Skeletal muscle satellite cell (primary cell): ENCODE results near the gene FNDC7.
"Not testable (repeated sequence)": the region's sequence is repeated elsewhere in the genome, so short reads cannot be mapped to it uniquely, and the experiment has no call there.

ENCODE experiments used
- H3K27me3 ChIP-seq: 2 replicates; pipeline ENCODE4 v1.7.0; 2013; ENCODE audit warnings: low read length; ENCODE audit not compliant: control insufficient read depth, insufficient read depth
- H3K36me3 ChIP-seq: 2 replicates; pipeline ENCODE4 v1.7.0; 2013; ENCODE audit warnings: mild to moderate bottlenecking, control low read depth, low read length; ENCODE audit not compliant: insufficient read depth
- H3K4me1 ChIP-seq: 2 replicates; pipeline ENCODE4 v1.7.0; 2013; ENCODE audit warnings: low read length; ENCODE audit not compliant: control insufficient read depth, insufficient read depth
- H3K4me2 ChIP-seq: 2 replicates; pipeline ENCODE4 v1.7.0; 2013; ENCODE audit warnings: mild to moderate bottlenecking, low read length
- H3K4me3 ChIP-seq: 2 replicates; pipeline ENCODE4 v1.7.0; 2013; ENCODE audit warnings: low read length
- H3K9ac ChIP-seq: 2 replicates; pipeline ENCODE4 v1.7.0; 2013; ENCODE audit warnings: mild to moderate bottlenecking, low read depth, low read length, moderate library complexity
- H3K9me3 ChIP-seq: replicated peaks from 2 replicates; pipeline ENCODE4 v1.7.0; 2013; ENCODE audit warnings: mild to moderate bottlenecking, control low read depth, low read length

The FNDC7 gene

DNA sequence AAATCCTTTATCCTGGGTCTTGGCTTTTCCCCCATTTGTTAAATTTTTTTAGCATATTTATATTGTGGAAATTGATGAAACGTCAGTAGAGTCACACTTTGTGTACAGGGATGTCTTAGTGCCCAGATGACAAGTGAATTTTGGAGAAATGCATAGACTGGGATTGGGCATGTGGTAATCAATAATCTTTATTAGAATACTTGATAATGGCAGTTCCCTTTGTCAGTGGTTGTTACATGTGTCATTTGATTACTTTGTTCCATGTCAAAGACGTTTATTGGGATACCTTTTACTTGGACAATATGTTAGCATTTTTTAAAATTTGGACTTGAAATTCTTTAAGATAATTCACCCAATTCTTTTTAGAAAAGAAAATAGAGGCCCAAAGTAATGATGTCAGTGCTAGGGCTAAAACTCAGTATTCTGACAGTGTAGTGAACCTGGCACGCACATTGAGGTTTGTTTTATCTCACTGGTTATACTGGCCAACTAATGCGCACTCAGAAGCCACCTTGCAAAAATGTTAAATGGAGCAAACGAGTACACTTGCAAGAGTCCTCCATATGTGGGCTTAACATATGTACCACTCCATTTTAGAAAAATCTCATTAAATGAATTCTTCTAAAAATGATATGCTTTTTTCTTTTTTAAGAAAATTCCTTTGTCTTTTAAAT is 11.4 kb upstream of the FNDC7 start:
- H3K4me2 ChIP-seq = no peak overlapping the region
- no peak overlapping the region for H3K4me3 ChIP-seq
- H3K9ac ChIP-seq = no peak overlapping the region
- H3K36me3 ChIP-seq = peaks cover 60% of the 10 kb centered on the region
- H3K9me3 ChIP-seq = no peaks in the 10 kb centered on the region
- H3K4me1 ChIP-seq = peaks cover 23% of the 10 kb centered on the region
- no peaks in the 10 kb centered on the region for H3K27me3 ChIP-seq

DNA sequence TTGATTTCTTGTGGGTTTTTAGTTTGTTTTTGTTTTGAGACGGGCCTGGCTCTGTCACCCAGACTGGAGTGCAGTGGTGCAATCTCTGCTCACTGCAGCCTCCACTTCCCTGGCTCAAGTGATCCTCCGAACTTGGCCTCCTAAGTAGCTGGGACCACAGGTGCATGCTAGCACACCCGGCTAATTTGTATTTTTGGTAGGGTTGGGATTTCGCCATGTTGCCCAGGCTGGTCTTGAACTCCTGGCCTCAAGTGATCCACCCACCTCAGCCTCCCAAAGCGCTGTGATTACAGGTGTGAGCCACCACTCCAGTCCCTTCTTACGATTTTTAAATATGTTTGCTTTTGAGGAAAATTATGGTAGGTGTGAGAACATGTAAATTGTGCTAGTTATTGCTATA is 10.6 kb upstream of the FNDC7 start:
- peaks cover 23% of the 10 kb centered on the region for H3K4me1 ChIP-seq
- H3K4me2 ChIP-seq, H3K27me3 ChIP-seq, H3K4me3 ChIP-seq, H3K9me3 ChIP-seq, H3K9ac ChIP-seq: not testable (repeated sequence)
- peaks cover 53% of the 10 kb centered on the region for H3K36me3 ChIP-seq

DNA sequence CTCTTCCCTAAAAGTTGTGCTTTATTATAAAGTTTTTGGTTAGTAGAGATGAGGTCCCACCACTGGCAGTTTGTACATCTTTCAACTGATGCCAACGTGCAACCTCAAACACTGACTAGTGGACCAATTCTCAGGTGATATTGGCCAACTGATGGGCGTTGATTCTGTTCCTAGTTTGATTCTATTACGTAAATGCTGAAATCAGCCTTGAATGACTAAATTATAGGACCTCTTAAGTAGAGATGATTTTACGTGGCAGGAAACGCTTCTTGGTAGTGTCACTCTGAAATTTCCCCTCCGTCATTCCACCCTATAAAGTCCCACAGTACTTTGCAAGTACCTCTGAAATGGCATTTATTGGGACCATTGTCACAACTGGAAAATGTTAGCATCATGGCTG is 8.8 kb upstream of the FNDC7 start:
- Histone ChIP-seq H3K9me3 (no peaks in the 10 kb centered on the region), H3K4me2 (peak overlapping the region; percentile 44), H3K4me3 (no peak overlapping the region), H3K9ac (no peak overlapping the region), H3K4me1 (peaks cover 23% of the 10 kb centered on the region), H3K27me3 (no peaks in the 10 kb centered on the region), H3K36me3 (peaks cover 35% of the 10 kb centered on the region)

DNA sequence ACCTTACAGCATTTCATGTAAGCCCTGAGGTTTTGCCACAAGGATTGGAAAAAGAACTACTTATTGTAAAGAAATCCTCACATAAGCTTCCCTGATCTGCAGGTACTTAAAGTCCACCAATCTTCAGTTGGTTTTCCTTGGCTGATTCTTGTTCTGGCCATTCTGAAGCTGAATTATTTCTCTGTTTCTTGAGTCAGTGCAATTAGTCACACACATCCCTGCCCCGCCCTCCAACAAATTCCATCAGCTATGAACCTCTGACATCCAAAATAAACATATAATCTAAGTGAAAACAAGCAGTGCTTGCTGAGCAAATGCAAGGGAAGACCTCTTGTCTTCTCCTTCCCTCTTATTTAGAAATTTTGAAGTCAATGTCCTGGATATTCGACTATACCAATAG is 8.2 kb upstream of the FNDC7 start:
- Histone ChIP-seq H3K4me2 (peak overlapping the region; percentile 44), H3K4me1 (peaks cover 23% of the 10 kb centered on the region), H3K27me3 (no peaks in the 10 kb centered on the region), H3K4me3 (no peak overlapping the region), H3K36me3 (peaks cover 29% of the 10 kb centered on the region), H3K9ac (no peak overlapping the region), H3K9me3 (no peaks in the 10 kb centered on the region)

DNA sequence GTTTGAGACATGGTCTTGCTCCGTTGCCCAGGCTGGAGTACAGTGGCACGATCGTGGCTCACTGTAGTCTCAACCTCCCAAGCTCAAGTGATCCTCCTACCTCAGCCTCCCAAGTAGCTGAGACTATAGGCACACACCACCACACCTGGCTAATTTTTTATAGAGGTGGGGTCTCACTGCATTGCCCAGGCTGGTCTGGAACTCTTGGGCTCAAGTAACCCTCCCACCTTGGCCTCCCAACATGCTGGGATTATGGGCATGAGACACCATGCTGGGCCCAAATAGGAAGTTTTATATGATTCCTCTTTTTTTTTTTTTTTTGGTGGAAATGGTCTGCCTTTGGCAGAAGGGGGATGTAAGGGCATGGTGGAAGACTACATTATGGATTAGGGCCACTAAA is 6.1 kb upstream of the FNDC7 start:
- Histone ChIP-seq H3K36me3 (peaks cover 7% of the 10 kb centered on the region), H3K4me2 (no peak overlapping the region), H3K9ac (no peak overlapping the region)

DNA sequence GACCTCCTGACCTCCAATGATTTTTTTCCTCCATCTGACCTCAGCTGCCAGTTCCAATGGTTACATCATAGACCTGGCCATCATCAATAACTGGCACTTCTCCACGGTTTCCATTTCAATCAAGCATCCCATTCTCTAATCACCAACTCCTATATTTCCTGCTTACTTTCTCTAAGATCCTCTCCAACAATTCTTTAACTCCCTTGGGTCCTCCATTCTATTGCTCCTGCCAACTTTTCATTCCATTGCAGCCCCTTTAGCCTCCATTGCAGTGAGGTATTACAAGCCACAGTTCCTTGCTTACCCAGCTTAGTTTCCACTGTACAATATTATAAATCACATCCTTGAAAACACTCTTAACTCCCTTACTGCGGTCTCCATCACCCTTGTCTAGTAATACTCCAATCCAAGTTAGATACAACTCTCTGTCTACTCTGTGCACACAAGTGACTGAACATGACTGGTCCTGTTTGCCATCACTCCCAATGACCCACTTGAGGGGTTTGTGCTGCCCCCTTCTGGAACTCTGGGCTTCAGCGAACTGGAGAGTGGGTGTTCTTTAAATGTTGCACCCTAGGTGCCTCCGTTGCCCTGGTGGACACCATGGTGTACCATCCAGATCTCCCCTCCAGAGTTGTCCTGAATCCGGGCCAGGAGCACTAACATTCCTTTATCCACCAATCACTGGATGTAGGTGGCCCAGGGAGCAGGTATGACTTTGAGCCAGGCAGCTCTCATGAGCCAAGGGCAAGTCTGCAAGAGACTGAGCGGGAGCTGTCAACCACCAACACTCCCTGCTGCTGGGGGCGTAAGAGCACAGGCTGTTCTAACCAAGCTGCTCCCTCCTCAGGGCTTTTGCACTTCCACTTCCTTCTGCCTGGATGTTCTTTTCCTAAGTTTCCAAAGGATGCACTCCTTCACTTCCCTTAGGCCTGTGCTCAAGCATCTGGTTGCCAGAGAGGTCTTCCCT is 3.7 kb upstream of the FNDC7 start:
- peaks cover 15% of the 10 kb centered on the region for H3K4me1 ChIP-seq
- no peak overlapping the region for H3K4me2 ChIP-seq
- H3K9ac ChIP-seq = no peak overlapping the region
- H3K4me3 ChIP-seq = no peak overlapping the region
- no peaks in the 10 kb centered on the region for H3K27me3 ChIP-seq
- H3K36me3 ChIP-seq = no peaks in the 10 kb centered on the region
- no peaks in the 10 kb centered on the region for H3K9me3 ChIP-seq

More for the DNA sequence above, 6.1 kb upstream of the FNDC7 start:
- no peaks in the 10 kb centered on the region for H3K27me3 ChIP-seq
- no peaks in the 10 kb centered on the region for H3K9me3 ChIP-seq
- H3K4me3 ChIP-seq = no peak overlapping the region
- H3K4me1 ChIP-seq = peaks cover 23% of the 10 kb centered on the region

DNA sequence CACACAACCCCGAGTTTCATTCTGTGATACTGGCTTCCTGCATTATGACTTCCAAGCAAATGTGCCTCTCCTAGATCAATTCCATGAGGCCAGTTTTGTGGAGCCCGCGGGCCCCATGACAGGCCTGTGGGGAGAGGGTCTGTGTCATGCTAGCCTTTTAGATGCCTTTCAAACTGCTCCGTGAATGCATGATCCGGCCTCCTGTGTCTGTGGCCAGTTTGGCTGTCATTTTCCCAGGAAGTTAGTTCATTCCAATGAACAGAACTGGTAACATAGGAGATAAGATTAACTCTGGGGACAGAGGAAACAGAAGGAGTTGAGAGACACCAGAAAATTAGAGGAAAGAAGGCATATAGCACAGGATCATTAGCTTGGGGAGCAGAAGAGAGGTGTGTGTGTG is 3.2 kb downstream of the FNDC7 start:
- no peak overlapping the region for H3K4me3 ChIP-seq
- no peak overlapping the region for H3K9ac ChIP-seq
- no peaks in the 10 kb centered on the region for H3K27me3 ChIP-seq
- H3K4me1 ChIP-seq = peaks cover 26% of the 10 kb centered on the region
- no peaks in the 10 kb centered on the region for H3K9me3 ChIP-seq
- no peak overlapping the region for H3K4me2 ChIP-seq
- H3K36me3 ChIP-seq = no peaks in the 10 kb centered on the region

DNA sequence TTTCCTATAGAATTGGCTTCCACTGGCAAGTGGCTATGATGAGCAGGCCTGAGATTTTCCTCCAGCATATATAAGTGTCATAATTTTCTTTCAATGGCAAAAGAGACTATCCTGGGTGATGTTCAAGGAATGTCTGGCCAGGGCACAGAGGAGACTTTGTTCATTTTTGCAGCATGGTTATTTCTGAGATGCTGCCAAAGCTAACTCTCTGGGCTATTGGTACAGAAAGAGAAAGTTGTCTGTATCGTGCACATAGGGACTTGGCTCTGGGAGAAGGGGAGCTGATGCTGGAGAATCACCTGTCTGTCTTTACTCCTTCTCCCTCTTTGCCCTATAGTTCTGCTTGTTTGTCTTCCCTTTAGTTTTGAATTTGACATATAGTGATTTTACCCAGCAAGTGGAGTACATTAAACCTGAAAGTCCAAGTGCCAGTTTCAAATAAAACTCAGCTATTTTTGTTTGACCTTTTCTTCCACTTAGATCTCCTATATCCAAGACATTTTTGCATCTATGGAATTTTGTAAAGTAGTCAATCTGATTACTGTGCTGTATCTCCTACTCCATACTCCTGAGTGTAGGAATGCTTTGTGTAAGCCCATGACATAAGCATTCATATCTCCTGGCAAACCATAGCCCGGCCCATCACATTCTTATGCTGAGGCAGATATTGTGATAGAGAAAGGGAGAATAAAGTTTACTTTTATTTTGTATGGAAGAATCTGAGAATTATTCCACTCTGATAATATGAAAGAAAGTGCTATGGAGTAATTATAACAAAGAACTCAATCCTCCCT is 3.9 kb downstream of the FNDC7 start:
- H3K36me3 ChIP-seq = no peaks in the 10 kb centered on the region
- no peaks in the 10 kb centered on the region for H3K9me3 ChIP-seq
- H3K4me3 ChIP-seq = no peak overlapping the region
- no peak overlapping the region for H3K9ac ChIP-seq
- peaks cover 32% of the 10 kb centered on the region for H3K4me1 ChIP-seq
- H3K27me3 ChIP-seq = no peaks in the 10 kb centered on the region
- H3K4me2 ChIP-seq = no peak overlapping the region

DNA sequence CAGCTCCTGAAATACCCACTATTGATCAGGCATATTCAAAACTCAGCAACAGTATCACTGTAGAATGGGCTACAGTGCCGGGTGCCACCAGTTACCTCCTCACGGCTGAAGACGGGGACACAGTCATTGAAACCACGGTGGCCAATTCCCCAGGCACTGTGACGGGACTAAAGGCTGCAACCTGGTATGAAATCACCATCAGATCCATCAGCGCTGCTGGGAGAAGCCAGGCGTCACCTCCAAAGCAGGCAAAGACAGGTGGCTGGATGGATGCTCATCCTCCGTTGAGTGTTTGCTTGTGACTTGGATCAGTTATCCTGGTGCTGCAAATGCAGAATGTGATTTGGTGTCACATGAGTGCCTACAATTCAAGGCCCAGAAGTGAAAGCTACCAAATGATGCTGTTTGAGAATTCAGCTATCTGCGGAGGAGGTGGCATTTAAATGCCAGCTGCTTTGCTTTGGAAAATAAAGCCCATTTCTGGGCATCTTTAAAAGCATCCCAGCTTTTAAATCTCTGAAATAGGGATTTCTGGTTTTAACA is 5.1 kb downstream of the FNDC7 start:
- Histone ChIP-seq H3K27me3 (no peaks in the 10 kb centered on the region), H3K36me3 (no peaks in the 10 kb centered on the region), H3K9ac (no peak overlapping the region), H3K4me2 (no peak overlapping the region), H3K9me3 (no peaks in the 10 kb centered on the region), H3K4me3 (no peak overlapping the region), H3K4me1 (peaks cover 34% of the 10 kb centered on the region)

DNA sequence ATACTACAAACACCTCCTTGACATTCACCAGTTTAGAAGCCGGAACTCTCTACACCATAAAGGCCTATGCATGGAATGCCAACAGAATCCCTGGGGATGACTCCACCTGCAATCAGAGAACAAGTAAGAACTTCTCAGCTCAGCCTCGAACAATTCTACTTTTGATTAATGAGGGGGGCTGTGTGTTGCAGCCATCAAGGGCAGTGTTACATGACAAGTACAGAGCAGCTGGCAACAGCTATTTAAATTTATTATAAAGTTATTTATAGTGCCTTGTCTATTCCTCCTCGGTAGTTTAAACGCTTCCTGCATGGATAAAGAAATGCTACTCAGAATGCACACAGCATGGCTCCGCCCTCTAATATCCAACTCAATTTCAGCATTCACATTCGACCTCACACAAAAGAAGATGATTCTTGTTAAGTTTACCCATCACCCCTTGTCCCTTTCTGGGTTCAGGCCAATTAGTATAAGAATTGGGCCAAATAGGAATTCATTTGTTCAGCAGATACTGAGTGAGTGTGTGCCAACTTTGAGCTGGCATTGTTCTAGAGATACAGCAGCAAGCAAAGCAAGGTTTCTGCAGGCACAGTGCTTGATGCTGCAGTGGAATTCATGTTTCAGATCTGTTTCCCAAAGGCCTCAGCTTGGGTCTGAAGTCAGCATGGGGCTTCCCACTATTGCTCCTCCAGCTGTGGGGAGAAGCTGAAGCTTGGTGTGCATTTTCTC is 6.4 kb downstream of the FNDC7 start:
- Histone ChIP-seq H3K9me3 (no peaks in the 10 kb centered on the region), H3K36me3 (no peaks in the 10 kb centered on the region), H3K9ac (peak overlapping the region; percentile 32), H3K4me3 (no peak overlapping the region), H3K4me1 (peaks cover 34% of the 10 kb centered on the region), H3K4me2 (peak overlapping the region; percentile 68), H3K27me3 (no peaks in the 10 kb centered on the region)
